GM21526 (cell line): ENCODE data around the gene QRSL1.
"Not testable (repeated sequence)": the region's sequence is repeated elsewhere in the genome, so short reads cannot be mapped to it uniquely, and the experiment has no call there.

ENCODE experiments used
- ATAC-seq: cut with Tn5 transposase; IDR thresholded peaks from one replicate; pipeline ENCODE4 v1.9.1; 2021; ENCODE audit warnings: moderate library complexity; ENCODE audit not compliant: unreplicated experiment, low FRiP score

The QRSL1 gene

GRCh38 chr6:106622412-106622811, 7.0 kb upstream of the QRSL1 start:
- no peak for ATAC-seq

GRCh38 chr6:106623039-106623438, 6.3 kb upstream of the QRSL1 start:
- no peak for ATAC-seq

- no peak for ATAC-seq
Observed at GRCh38 chr6:106626485-106626884, 2.9 kb upstream of the QRSL1 start.

GRCh38 chr6:106627760-106628159, 1.6 kb upstream of the QRSL1 start:
- not testable (repeated sequence) for ATAC-seq

GRCh38 chr6:106628658-106629102, 698 bp upstream of the QRSL1 start:
- peak; percentile 12 for ATAC-seq

DNA sequence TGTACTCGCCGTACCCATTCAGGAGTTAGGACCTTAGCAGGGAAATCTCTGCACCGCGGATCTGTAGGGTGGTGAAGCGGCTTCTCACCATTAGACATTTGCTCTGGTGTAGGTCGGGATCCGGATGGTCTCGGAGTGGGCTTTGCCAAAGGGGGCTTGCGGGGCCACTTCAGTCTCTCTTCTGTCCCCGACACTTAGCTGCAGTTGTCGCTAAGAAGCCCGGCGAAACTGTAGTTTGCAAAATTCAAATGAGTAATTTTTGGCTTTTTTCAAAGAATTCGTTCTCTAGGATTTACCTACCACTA, 433 bp downstream of the QRSL1 start:
- ATAC-seq = no peak

- no peak for ATAC-seq
Observed at GRCh38 chr6:106630366-106630765, 988 bp downstream of the QRSL1 start.

DNA sequence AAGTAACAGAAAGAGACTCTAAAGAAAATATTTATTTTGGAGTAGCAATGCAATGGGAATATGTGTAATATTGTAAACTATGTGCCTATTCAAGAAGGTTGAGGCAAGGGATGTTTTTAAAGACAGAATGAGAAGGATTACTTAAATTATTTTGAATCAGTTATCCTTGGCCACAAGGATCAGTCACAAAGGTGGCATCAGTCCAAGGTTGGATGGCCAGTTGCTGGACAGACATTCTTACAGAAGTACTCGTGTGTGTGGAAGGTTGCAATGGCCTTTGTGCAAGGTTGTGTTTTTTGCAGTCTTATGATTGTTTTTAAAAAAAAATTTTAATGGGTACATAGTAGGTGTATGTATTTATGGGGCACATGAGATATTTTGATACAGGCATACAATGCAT, 2.0 kb downstream of the QRSL1 start:
- ATAC-seq = no peak

DNA sequence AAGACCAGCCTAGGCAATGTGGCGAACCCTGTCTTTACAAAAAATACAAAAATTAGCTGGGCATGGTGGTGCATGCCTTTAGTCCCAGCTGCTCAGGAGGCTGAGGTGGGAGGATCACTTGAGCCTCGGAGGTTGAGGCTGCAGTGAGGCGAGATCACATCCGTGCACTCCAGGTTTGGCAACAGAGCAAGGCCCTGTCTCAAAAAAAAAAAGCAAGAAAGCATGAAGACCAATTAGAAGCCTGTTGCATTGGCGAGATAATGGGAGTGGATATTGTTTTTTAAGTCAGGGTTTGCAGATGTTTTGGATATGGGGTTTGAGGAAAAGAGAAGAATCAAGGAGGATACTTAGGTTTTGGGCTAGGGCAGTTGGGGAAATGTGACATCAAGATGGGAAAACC, 5.2 kb downstream of the QRSL1 start:
- no peak for ATAC-seq

- peak; percentile 21 for ATAC-seq
Observed at GRCh38 chr6:106637051-106637716, 7.8 kb downstream of the QRSL1 start.

GRCh38 chr6:106637717-106638341, 8.5 kb downstream of the QRSL1 start:
- ATAC-seq = peak; percentile 66

DNA sequence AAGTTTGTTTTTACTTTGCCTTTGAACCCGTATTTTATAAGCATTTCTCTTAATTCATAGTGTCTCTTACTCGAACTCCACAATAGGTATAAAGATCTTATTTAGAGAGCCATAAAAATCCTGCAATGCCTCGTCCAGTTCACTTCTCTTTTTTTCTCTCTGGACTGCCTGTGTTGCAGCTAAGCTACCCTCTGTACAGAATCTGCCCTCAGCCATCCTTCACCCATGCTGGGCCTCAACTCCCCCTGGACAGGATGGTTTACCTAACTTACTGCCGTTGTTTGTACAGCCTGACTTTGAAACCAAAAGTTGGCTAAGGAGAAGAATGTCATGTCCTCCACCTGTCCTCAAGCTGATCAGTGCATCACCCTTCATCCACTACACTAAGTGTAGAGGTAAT, 10.4 kb downstream of the QRSL1 start:
- ATAC-seq = no peak

DNA sequence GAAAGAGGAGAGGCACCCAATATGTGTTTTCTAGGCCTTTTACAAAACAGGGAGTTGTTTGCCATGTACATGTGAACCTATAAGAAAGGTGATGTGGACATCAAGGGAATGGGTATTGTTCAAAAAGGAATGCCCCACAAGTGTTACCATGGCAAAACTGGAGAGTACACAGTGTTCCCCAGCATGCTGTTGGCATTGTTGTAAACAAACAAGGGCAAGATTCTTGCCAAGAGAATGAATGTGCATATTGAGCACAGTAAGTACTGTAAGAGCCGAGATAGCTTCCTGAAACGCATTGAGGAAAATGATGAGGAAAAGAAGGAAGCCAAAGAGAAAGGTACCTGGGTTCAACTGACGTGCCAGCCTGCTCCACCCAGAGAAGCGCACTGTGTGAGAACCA, 13.1 kb downstream of the QRSL1 start:
- no peak for ATAC-seq

- ATAC-seq = no peak
Observed at GRCh38 chr6:106643061-106643460, 13.7 kb downstream of the QRSL1 start.

DNA sequence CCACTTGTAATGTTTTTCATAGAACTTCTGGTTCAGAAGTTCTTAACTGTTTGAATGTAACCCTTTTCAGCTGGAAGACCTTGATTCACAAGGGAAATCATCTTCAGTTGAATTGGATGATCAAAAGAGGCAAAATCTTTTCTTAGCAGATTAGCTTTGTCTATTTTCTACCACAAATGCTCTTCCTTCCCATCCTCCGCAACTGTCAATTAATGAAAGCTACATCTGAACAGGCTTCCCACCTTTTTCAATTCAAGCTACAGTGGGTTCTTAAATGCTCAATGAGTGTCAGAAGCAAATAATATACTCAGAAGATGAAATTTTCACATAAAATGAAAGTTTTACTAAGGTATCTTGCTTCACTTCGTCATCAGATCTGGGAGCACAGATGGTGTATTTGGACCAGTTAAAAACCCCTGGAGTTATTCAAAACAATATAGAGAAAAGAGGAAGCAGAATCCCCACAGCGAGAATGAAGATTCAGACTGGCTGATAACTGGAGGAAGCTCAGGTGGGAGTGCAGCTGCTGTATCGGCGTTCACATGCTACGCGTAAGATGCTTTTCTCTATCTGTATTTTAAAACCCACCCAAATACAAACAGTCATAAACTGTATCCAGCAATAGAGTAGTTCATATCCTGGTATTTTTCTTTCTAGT, 19.4 kb downstream of the QRSL1 start:
- ATAC-seq = peak; percentile 75

DNA sequence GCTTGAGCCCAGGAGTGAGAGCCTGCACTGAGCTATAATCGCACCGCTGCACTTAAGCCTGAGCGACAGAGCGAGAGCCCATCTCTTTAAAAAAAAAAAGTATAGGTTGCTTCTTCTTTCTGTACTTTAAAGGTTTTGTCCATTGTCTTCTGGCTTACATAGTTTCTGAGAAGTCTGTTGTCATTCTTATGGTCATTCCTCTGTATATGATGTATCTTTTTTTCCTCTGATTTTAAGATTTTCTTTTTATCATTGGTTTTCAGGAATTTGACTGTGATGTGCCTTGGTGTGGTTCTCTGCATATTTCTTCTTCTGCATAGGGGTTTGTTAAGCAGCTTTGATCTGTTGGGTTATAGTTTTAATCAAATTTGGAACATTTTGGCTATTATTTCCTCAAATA, 29.1 kb downstream of the QRSL1 start:
- ATAC-seq = no peak

- ATAC-seq = no peak
Observed at GRCh38 chr6:106659859-106660258, 30.5 kb downstream of the QRSL1 start.

DNA sequence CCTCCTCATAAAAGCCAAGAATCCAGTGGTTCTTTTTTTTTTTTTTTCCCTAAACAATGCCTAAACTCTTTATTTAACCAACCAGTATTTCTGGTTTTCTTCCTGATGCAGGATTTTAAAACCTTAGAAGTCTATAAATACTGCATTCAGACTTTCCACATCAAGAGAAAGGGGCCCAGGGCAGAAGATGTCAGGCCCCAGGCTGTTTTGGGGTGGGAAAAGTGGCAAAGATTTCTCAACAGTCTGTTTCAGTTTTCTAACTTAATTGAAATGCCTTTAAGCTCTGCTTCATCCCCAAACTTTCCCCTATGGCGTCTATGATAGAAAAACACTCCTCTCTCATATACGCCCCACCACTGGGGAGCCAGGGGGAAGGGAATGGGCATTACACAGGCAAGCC, 33.1 kb downstream of the QRSL1 start:
- ATAC-seq = no peak

DNA sequence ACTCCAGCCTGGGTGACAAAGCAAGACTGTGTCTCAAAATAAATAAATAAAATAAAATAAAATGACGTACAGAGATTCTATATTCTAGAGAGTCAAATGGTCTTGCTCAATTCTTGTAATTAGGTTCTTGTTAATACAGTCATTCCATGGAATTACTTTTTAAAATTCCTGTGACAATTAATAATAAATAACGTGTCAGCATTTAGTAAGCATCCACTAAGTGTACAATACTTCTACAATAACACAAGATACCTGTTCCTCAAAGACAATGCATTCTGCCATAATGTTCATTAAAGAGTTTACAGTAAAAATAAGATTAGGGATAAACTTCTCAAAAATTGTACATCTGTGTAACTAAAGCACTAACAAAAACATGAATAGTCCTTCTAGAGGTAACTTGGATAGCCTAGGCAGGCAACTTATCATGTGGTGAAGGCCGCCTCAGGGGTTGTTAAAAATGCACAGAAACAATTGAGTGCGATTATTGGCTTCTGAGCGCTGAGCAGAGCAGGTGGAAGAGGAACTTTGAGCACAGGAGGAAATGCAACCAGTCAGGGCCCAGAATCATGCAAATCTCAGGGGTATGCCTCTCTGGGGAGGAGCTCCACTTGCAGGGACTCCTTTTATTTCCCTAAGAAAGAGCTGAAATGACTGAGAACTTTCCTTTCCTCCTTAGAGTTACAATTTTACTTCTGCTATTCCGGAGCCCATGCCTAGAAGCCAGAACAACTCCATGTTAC, 37.1 kb downstream of the QRSL1 start:
- ATAC-seq = peak; percentile 97

DNA sequence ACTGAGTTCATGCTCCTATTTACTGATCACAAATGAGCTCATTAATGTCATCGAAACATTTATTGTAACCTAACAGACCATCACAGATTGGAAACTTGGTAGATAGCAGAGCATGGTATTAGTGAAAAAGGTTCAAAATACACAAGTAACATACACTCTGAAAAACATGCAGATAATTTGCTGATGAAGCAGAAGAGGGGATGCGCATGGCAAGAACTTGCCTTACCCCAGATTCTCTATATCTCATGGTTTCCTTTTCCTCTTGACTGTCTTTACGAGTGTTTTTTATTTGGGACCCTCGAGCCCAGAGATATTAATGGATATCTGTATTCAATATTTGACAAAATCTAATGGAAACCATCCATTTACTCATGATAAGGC, 37.6 kb downstream of the QRSL1 start:
- no peak for ATAC-seq

DNA sequence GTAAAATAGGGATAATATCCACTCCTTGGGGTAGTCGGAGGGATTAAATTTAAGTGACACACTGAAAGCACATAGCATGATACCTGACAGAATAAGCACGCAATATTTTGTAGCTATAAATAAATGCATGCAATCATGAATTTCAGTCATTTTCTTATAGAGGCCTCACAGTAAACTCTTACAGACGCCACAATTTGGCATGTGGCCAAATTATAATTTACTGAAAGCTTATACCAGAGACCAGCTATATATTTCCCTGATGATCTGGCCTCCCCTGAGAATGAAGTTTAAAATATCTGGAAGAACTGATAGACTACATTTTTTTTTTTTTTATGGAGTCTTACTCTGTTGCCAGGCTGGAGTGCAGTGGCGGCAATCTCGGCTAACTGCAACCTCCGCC, 40.9 kb downstream of the QRSL1 start:
- ATAC-seq = no peak
